K562 (cell line): ENCODE measurements around the gene SRP9. TPM values are rescaled to one million over a fixed set of nuclear protein-coding genes. Genes with fewer than 3 reads are reported as not detected.

Experiments used
- ATAC-seq: fragments of 200-7000 bp; cut with Tn5 transposase; 3 replicates; pipeline ENCODE4 v1.9.1; 2020; ENCODE audit warnings: moderate library complexity
- BruUV-seq: library from RNA; stranded (reverse); fragments of 400-500 nt; replicated peaks from 2 replicates; lab custom pipeline; 2021; lab: Mats Ljungman, UMichigan
- CTCF ChIA-PET: fragments of 300-600 bp; formaldehyde crosslinking; extraction: SDS; loops from one replicate; lab custom pipeline; 2021; ENCODE audit warnings: low intra/inter-chr PET ratio; lab: Yijun Ruan, JAX
- POLR2A ChIA-PET: fragments of 300-600, 350-650 bp; sonication (Branson Sonifier 250); formaldehyde crosslinking; extraction: SDS; loops from one replicate; lab custom pipeline; 2021; ENCODE audit warnings: antibody characterized with exemption, inconsistent platforms; lab: Yijun Ruan, JAX
- DNase-seq, 4 experiments: peaks; one replicate each; pipeline versions ENCODE4 v3.0.0 to v3.0.0-alpha.2; 2011 to 2018; ENCODE audit warnings: low spot score in 3 of 4, mixed read lengths in 3 of 4; ENCODE audit errors: extremely low read depth in 1 of 4
- FAIRE-seq: peaks from 2 replicates; lab custom pipeline; 2011; peaks lifted over from hg19 to GRCh38; lab: Jason Lieb, UNC
- H2AFZ ChIP-seq: 2 replicates; pipeline ENCODE4 v1.6.0; 2011; ENCODE audit warnings: low read depth, low read length, control low read depth, inconsistent platforms
- H3K27ac ChIP-seq: fragments of 200-600 bp; 3 replicates; pipeline ENCODE4 v1.8.0; 2011; ENCODE audit warnings: low read depth, mild to moderate bottlenecking, control low read depth, inconsistent platforms, low read length, moderate library complexity, mixed read lengths; ENCODE audit errors: extremely low read depth
- H3K27me3 ChIP-seq, 2 experiments: fragments of 300-600 bp in 1 of 2; 2 replicates in 1 of 2; 3 replicates in 1 of 2; pipeline versions ENCODE4 v1.6.0 to v1.8.0; 2011; ENCODE audit warnings: inconsistent platforms in 2 of 2, low read length in 2 of 2, mild to moderate bottlenecking in 1 of 2, mixed read lengths in 1 of 2, moderate library complexity in 1 of 2; ENCODE audit not compliant: control insufficient read depth in 2 of 2, insufficient read depth in 2 of 2
- H3K36me3 ChIP-seq: fragments of 300-600 bp; 3 replicates; pipeline ENCODE4 v1.8.0; 2011; ENCODE audit warnings: mild to moderate bottlenecking, low read length, inconsistent platforms; ENCODE audit not compliant: control insufficient read depth, insufficient read depth
- H3K4me1 ChIP-seq, 2 experiments: fragments of 200-600 bp in 1 of 2; replicated peaks in 1 of 2; 2 replicates in 1 of 2; 3 replicates in 1 of 2; pipeline versions ENCODE4 v1.5.1 to v1.8.0; 2011; ENCODE audit warnings: inconsistent platforms in 2 of 2, low read length in 2 of 2, mild to moderate bottlenecking in 1 of 2, mixed read lengths in 1 of 2, moderate library complexity in 1 of 2; ENCODE audit not compliant: control insufficient read depth in 2 of 2, insufficient read depth in 2 of 2
- H3K4me2 ChIP-seq: 2 replicates; pipeline ENCODE4 v1.6.1; 2011; ENCODE audit warnings: low read length, control low read depth, inconsistent platforms, mixed read lengths; ENCODE audit not compliant: insufficient read depth
- H3K4me3 ChIP-seq: fragments of 200-600 bp; sonication (generic), shearing (Covaris generic); 2 replicates; pipeline ENCODE4 v1.5.1; 2016; ENCODE audit warnings: control low read depth, inconsistent platforms
- H3K79me2 ChIP-seq: fragments of 200-600 bp; 3 replicates; pipeline ENCODE4 v1.8.0; 2011; ENCODE audit warnings: low read length, inconsistent platforms; ENCODE audit not compliant: control insufficient read depth, insufficient read depth
- H3K9ac ChIP-seq, 2 experiments: 2 replicates each; pipeline versions ENCODE4 v1.6.0 to v1.6.1; 2011; ENCODE audit warnings: low read depth in 2 of 2, low read length in 2 of 2, control low read depth in 1 of 2, inconsistent platforms in 1 of 2, mild to moderate bottlenecking in 1 of 2, mixed read lengths in 1 of 2; ENCODE audit not compliant: insufficient read depth in 1 of 2
- H3K9me1 ChIP-seq: one replicate; pipeline ENCODE4 v1.6.0; 2011; ENCODE audit warnings: inconsistent platforms, mild to moderate bottlenecking, low read length, moderate library complexity; ENCODE audit not compliant: control insufficient read depth, insufficient read depth
- H3K9me3 ChIP-seq: replicated peaks from 2 replicates; pipeline ENCODE4 v1.5.1; 2011; ENCODE audit warnings: low read depth, low read length, inconsistent platforms; ENCODE audit not compliant: control insufficient read depth, insufficient read depth
- H4K20me1 ChIP-seq: replicated peaks from 2 replicates; pipeline ENCODE4 v1.6.1; 2011; ENCODE audit warnings: low read length, inconsistent platforms, mixed read lengths; ENCODE audit not compliant: control insufficient read depth, insufficient read depth
- ATF7 ChIP-seq: fragments of 450-650 bp; IDR thresholded peaks from 2 replicates; pipeline ENCODE4 v1.7.1; 2014; ENCODE audit warnings: mild to moderate bottlenecking, moderate library complexity
- CBX2 ChIP-seq: fragments of 200-600 bp; sonication (generic); IDR thresholded peaks from one replicate; pipeline ENCODE4 v1.6.1; 2012; ENCODE audit warnings: mild to moderate bottlenecking, low read length, inconsistent platforms; ENCODE audit not compliant: insufficient read depth, poor library complexity, severe bottlenecking
- EP400 ChIP-seq: fragments of 450-650 bp; IDR thresholded peaks from 2 replicates; pipeline ENCODE4 v1.6.1; 2017; ENCODE audit warnings: antibody characterized with exemption, mild to moderate bottlenecking, moderate library complexity
- FIP1L1 ChIP-seq: fragments of 200-400 bp; formaldehyde crosslinking; IDR thresholded peaks from 2 replicates; pipeline ENCODE4 v1.6.1; 2018; ENCODE audit warnings: mild to moderate bottlenecking, low read depth, low read length; ENCODE audit not compliant: poor library complexity, severe bottlenecking
- HNRNPL ChIP-seq: fragments of 200-400 bp; formaldehyde crosslinking; IDR thresholded peaks from 2 replicates; pipeline ENCODE4 v1.6.1; 2017; ENCODE audit warnings: low read depth, mild to moderate bottlenecking, low read length
- KAT8 ChIP-seq: fragments of 450-650 bp; IDR thresholded peaks from 2 replicates; pipeline ENCODE4 v1.6.1; 2016; ENCODE audit warnings: low read depth, mild to moderate bottlenecking
- MEF2A ChIP-seq: IDR thresholded peaks from 2 replicates; pipeline ENCODE4 v1.6.1; 2011; ENCODE audit warnings: low read depth, mild to moderate bottlenecking, low read length, moderate library complexity; ENCODE audit not compliant: control insufficient read depth
- MLLT1 ChIP-seq, 2 experiments: fragments of 450-650 bp; IDR thresholded peaks; 2 replicates each; pipeline ENCODE4 v1.6.1; 2016
- NR4A1 ChIP-seq, 2 experiments: fragments of 250-450 bp in 1 of 2; fragments of 450-650 bp in 1 of 2; sonication (Bioruptor Pico) in 1 of 2; IDR thresholded peaks; 2 replicates each; pipeline versions ENCODE4 v1.4.0 to v1.6.1; 2016 to 2020; ENCODE audit warnings: mild to moderate bottlenecking in 2 of 2, missing compliant biosample characterization in 1 of 2, missing genetic modification characterization in 1 of 2, moderate library complexity in 1 of 2
- NRF1 ChIP-seq, 2 experiments: fragments of 450-650 bp; IDR thresholded peaks in 1 of 2; conservative IDR thresholded peaks in 1 of 2; 2 replicates each; pipeline ENCODE4 v1.6.1; 2014; ENCODE audit warnings: mild to moderate bottlenecking in 2 of 2
- POLR2AphosphoS5 ChIP-seq: IDR thresholded peaks from 2 replicates; pipeline ENCODE4 v1.6.1; 2011; ENCODE audit warnings: mild to moderate bottlenecking, low read depth, low read length, moderate library complexity; ENCODE audit not compliant: control insufficient read depth, insufficient read depth
- SIX5 ChIP-seq, 2 experiments: IDR thresholded peaks; 2 replicates each; pipeline ENCODE4 v1.6.1; 2011; ENCODE audit warnings: low read length in 2 of 2, borderline replicate concordance in 1 of 2, low read depth in 1 of 2, mild to moderate bottlenecking in 1 of 2, moderate library complexity in 1 of 2; ENCODE audit not compliant: insufficient read depth in 1 of 2
- SMAD2 ChIP-seq: fragments of 150-350 bp; IDR thresholded peaks from 2 replicates; pipeline ENCODE4 v1.6.1; 2014; ENCODE audit warnings: low read depth, mild to moderate bottlenecking, low read length
- ZBTB12 ChIP-seq: fragments of 250-450 bp; sonication (Bioruptor Pico); IDR thresholded peaks from 2 replicates; pipeline ENCODE4 v1.4.0; 2020
- ZNF445 ChIP-seq: fragments of 250-450 bp; sonication (Bioruptor Pico); IDR thresholded peaks from 2 replicates; pipeline ENCODE4 v1.4.0; 2020; ENCODE audit warnings: low read depth, mild to moderate bottlenecking, moderate library complexity
- ZNF695 ChIP-seq: fragments of 450-650 bp; formaldehyde crosslinking; IDR thresholded peaks from 2 replicates; pipeline ENCODE4 v1.4.0; 2020; ENCODE audit warnings: mild to moderate bottlenecking, moderate library complexity
- ZNF76 ChIP-seq: fragments of 250-450 bp; sonication (Bioruptor Pico); IDR thresholded peaks from 2 replicates; pipeline ENCODE4 v1.4.0; 2020; ENCODE audit warnings: mild to moderate bottlenecking, moderate library complexity, borderline replicate concordance
- WGBS: fragments of 100-300 bp; shearing (Covaris generic); methylation state at CpG from one replicate; pipeline ENCODE4 v1.1.6; 2016; ENCODE audit warnings: low coverage, mixed read lengths; ENCODE audit not compliant: insufficient coverage; ENCODE audit errors: missing lambda C conversion rate; 5-methylcytosine and 5-hydroxymethylcytosine counted together
- in situ Hi-C: fragments of 300-500 bp; cut with MboI; formaldehyde crosslinking; loops from 4 replicates; pipeline ENCODE4 v1.15.0; 2018; ENCODE audit warnings: inconsistent platforms, mixed read lengths
- intact Hi-C: fragments of 100-400 bp; cut with micrococcal nuclease; formaldehyde crosslinking; loops from 2 replicates; pipeline ENCODE4 v1.14.2; 2022
- polyA plus RNA-seq, 8 experiments: library from polyadenylated mRNA; depleted of rRNA in 4 of 8; stranded (reverse) in 5 of 8; unstranded in 3 of 8; fragments of >200 nt; fragmentation: Nextera tagmentation in 2 of 8; fragmentation: Illumina TruSeq in 1 of 8; extraction: Ambion mirVana in 2 of 8; extraction: Trizol in 1 of 8; gene quantifications; 2 replicates each; pipeline versions ENCODE4 v1.2.1 to v1.2.3, GENCODE V29; 2011 to 2014; ENCODE audit warnings: inconsistent platforms in 1 of 8, missing spikeins in 1 of 8
- total RNA-seq, 7 experiments: library from RNA; depleted of rRNA in 6 of 7; stranded (reverse); fragments of >200 nt in 6 of 7; fragmentation: Illumina TruSeq in 2 of 7; extraction: Trizol in 2 of 7; gene quantifications; 2 replicates each; pipeline versions ENCODE4 v1.2.1 to v1.2.3, GENCODE V29; 2011 to 2021; ENCODE audit warnings: low replicate concordance in 1 of 7
- TF ChIP-seq, protein P1 (sequence below): sonication (generic); formaldehyde crosslinking; IDR thresholded peaks from 2 replicates; pipeline ENCODE4 v1.8.0; 2022; ENCODE audit warnings: missing genetic modification reagents, mild to moderate bottlenecking, borderline replicate concordance
- TF ChIP-seq, protein P2 (sequence below): fragments of 250-450 bp; sonication (Bioruptor Pico); IDR thresholded peaks from 2 replicates; pipeline ENCODE4 v1.8.0; 2021; ENCODE audit warnings: moderate library complexity, mild to moderate bottlenecking, inconsistent platforms

SRP9 gene
- total and polyA plus RNA-seq, 9 of the 15 experiments (the other 6 are each of a cell fraction or from before 2014, with no cell fraction given) = 273 to 1,892 (median 668) TPM

DNA sequence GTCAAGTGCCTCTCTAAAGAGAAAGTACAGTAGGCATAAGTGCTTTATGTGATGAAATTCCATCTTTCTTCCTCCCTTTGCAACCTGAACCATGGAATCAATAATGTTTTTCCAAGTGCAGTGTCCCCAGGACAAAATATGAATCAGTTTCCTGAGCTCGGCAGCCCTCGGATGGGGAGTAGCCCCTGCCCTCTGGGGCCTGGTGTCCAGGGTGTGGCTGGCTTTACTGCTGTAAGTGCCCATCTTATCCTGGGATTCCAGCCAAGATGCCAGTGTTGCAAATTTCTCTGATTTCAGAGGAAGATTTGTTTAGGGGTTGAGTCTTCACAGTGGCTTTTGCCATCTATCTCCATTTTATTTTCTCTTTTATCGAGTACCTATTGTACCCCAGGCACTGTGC lies 40.5 kb upstream of the SRP9 start:
- H3K9me3 ChIP-seq = no peaks in the 10 kb centered on the region
- H4K20me1 ChIP-seq = no peaks in the 10 kb centered on the region
- BruUV-seq = no TSS peak
- ChIA-PET CTCF (no interaction called here), POLR2A (interaction anchor here (1.5 kb wide), 1 partner anchor 10 kb away, joined by 4 read pairs; no protein-coding TSS in a partner anchor)
- H3K36me3 ChIP-seq = no peaks in the 10 kb centered on the region
- no peak for TF ChIP-seq POLR2AphosphoS5
- TF ChIP-seq ATF7 = no peak
- TF ChIP-seq SMAD2 = no peak
- no peak for TF ChIP-seq HNRNPL
- no peak for TF ChIP-seq ZNF76
- no peak for TF ChIP-seq ZBTB12
- no peak for TF ChIP-seq MLLT1 (IDR thresholded peaks at IDR 0.05)
- no peak for TF ChIP-seq NR4A1 (CRISPR knock-in tag; IDR thresholded peaks at IDR 0.05)
- TF ChIP-seq NR4A1 (tag; IDR thresholded peaks at IDR 0.05) = no peak
- no peak for TF ChIP-seq ZNF695 (CRISPR knock-in tag)
- no peak for TF ChIP-seq EP400
- TF ChIP-seq FIP1L1 = no peak
- TF ChIP-seq, protein P1, sequence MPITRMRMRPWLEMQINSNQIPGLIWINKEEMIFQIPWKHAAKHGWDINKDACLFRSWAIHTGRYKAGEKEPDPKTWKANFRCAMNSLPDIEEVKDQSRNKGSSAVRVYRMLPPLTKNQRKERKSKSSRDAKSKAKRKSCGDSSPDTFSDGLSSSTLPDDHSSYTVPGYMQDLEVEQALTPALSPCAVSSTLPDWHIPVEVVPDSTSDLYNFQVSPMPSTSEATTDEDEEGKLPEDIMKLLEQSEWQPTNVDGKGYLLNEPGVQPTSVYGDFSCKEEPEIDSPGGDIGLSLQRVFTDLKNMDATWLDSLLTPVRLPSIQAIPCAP (CRISPR knock-in tag) = no peak
- TF ChIP-seq NRF1 (conservative IDR thresholded peaks at IDR 0.05 in 1 of 2, IDR thresholded peaks at IDR 0.05 in 1 of 2) = no peak
- no peak for TF ChIP-seq ZNF445 (CRISPR knock-in tag)
- TF ChIP-seq, protein P2, sequence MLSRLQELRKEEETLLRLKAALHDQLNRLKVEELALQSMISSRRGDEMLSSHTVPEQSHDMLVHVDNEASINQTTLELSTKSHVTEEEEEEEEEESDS (CRISPR knock-in tag) = no peak
- TF ChIP-seq MEF2A = no peak
- no peak for TF ChIP-seq KAT8
- no peak for TF ChIP-seq SIX5 (IDR thresholded peaks at IDR 0.05; ENCODE audit: borderline replicate concordance in 1 of 2, insufficient read depth in 1 of 2, low read depth in 1 of 2, low read length in 2 of 2)
- no peak for TF ChIP-seq CBX2
- no peak overlapping the region for H3K27ac ChIP-seq
- in situ Hi-C loops = no loop called here
- ATAC-seq (no peak), FAIRE-seq (no peak), DNase-seq (no peak)
- H3K4me1 ChIP-seq = no peaks in the 10 kb centered on the region; a peak in 1 of 5 replicates
- H3K9ac ChIP-seq = no peak overlapping the region
- H3K4me2 ChIP-seq = no peak overlapping the region
- 6% methylated on average over 3 of the region's 3 CpGs for WGBS
- no peak overlapping the region for H3K4me3 ChIP-seq
- no peaks in the 10 kb centered on the region for H3K9me1 ChIP-seq
- H3K79me2 ChIP-seq = no peaks in the 10 kb centered on the region
- intact Hi-C loops = no loop called here
- peaks cover 32 to 60% of the 10 kb centered on the region in 2 experiments for H3K27me3 ChIP-seq
- H2AFZ ChIP-seq = no peak overlapping the region
